Stimulated activated CD4-positive, alpha-beta T cell treated with anti-CD3 and anti-CD28 coated beads, Interleukin-1b, Interleukin-23, amount 100 ng/mL, for 4 hours (primary cell): ENCODE results near the gene CD55.

Experiments
- DNase-seq, 2 donors: peaks; one replicate each; pipeline ENCODE4 v3.0.0-alpha.2; 2020; ENCODE audit warnings: low read depth in 2 of 2

Gene CD55

DNA sequence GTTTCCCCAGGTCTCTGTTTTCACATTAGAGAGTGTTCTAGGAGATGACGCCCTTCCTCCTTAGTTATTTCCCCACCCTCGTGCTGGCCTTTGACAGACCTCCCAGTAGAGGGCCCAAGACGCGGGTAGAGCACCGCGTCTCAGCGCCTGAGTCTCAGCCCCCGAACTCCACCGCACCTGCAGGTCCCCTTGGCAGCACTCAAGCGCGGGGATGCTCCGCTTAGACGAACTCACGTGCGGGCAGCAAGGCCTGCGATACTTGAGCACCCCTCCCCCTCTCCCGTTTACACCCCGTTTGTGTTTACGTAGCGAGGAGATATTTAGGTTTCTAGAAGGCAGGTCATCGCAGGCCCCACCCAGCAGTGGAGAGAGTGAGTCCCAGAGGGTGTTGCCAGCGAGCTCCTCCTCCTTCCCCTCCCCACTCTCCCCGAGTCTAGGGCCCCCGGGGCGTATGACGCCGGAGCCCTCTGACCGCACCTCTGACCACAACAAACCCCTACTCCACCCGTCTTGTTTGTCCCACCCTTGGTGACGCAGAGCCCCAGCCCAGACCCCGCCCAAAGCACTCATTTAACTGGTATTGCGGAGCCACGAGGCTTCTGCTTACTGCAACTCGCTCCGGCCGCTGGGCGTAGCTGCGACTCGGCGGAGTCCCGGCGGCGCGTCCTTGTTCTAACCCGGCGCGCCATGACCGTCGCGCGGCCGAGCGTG, at the start of gene CD55:
CD55 (plus strand) TSS at position 600 of the 711 bp plus-strand sequence; CDS start at position 688, 88 bp downstream.
- DNase-seq, result peak; percentile 84 to 90

DNA sequence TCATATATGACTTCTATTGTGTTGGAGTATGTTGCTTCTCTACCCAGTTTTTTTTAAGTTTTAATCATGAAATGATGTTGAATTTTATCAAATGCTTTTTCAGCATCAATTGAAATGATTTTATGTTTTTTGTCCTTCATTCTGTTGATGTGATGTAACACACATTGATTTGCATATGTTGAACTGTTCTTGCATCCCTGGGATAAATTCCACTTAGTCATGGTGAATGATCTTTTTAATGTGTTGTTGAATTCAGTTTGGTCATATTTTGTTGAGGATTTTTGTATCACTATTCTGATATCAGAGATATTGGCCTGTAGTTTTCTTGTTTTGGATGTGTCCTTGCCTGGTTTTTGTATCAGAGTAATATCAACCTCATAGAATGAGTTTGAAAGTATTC, 46.6 kb upstream of the CD55 start:
- no peak for DNase-seq

GRCh38 chr1:207276465-207276864, 45.0 kb upstream of the CD55 start:
- DNase-seq, result no peak

DNA sequence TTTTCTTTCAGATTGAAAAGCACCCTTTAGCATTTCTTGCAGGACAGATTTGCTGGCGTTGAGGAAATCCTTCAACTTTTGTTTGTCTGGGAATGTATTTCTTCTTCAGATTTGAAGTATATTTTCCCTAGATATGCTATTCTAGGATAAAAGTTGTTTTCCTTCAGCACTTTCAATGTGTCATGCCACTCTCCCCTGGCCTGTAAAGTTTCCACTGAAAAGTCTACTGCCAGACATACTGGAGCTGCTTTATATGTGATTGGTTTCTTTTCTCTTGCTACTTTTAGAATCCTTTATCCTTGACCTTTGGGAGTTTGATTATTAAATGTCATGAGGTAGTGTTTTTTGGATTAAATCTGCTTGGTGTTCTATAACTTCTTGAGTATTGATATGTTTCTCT, 44.2 kb upstream of the CD55 start:
- no peak for DNase-seq

GRCh38 chr1:207279652-207280051, 41.8 kb upstream of the CD55 start:
- DNase-seq, result no peak

- no peak for DNase-seq
These were observed 40.8 kb upstream of the CD55 start for GRCh38 chr1:207280706-207281105.

- DNase-seq, result no peak
These were observed 39.4 kb upstream of the CD55 start for GRCh38 chr1:207282058-207282457.

DNA sequence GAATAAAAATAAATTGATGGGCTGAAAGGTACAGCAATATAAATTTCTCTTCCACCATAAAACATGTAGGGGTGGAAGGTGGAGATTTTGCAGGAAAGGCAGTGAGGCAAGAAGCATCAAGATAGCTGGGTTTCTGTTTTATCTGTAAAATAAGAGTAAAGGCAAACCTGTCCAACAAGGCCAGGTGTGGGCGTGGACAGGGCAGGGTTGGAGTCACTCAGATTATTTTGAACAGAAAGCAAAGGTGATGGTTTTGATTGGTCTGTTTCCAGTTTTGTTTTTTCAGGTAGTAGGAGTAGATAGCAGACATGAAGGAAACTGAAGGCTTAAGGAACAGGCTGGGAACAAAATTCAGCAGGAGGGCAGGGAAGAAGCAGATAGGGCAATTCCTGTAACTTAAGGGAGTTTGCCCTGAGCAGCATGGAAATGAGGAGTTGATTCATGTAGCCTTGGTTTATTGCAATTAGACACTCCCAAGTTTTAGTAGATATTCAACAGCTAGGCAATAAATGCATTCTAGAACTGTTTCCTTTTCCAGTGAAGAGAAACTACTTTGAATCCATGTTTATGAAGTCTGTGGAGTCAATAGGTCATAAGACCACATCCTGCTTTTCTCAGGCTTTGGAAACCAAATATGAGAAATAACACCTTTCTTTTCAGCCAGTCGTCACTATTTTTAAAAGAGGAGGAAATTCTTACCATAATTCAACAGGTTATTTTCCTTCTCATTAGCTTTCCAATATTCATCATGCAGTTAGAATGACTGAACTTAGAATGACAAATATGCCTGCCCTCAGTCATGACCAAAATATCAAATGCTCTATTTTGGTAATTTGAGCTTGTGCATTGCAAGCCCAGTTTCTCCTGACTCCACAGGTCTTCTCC, 38.7 kb upstream of the CD55 start:
- no peak for DNase-seq

DNA sequence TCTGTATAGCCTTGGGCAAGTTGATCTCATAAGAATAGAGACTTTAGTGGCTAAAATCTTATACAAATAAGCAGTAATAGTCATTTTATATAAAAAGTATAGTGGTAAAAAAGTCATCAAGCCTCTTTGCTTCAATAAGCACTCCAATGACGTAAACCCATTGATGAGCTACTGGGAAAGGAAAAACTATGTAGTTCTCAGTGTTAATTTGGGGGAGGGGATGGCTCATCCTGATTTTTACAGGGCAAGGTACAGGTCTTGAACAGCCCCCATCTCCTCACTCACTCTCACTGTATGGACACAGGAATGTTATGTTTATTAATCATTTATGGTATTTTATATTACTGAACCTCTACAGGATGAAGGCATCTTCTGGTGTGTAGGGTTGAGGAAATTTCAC, 38.1 kb upstream of the CD55 start:
- no peak for DNase-seq

GRCh38 chr1:207284209-207284897, 37.1 kb upstream of the CD55 start:
- no peak for DNase-seq

- DNase-seq, result no peak
These were observed 34.6 kb upstream of the CD55 start for GRCh38 chr1:207286786-207287468.

DNA sequence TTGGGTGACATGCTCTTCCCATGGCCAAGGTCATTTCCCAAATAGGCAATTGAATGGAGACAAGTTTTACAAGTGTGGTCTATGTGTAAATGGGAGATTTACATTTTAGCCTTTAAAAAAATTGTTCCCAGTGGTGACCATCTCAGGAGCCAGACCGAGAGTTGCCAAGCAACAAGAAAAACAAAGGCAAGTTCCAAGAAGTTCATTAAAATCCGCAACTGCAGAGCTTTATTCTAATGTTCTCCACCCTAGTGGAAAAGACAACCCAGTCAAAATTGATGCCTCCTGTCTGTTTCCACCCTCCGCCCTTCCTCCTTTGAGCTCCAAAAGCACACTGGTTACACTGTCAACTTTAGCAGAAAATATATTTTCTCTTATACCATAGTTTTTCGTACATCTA, 33.2 kb upstream of the CD55 start:
- no peak for DNase-seq

GRCh38 chr1:207289756-207290155, 31.7 kb upstream of the CD55 start:
- no peak for DNase-seq

DNA sequence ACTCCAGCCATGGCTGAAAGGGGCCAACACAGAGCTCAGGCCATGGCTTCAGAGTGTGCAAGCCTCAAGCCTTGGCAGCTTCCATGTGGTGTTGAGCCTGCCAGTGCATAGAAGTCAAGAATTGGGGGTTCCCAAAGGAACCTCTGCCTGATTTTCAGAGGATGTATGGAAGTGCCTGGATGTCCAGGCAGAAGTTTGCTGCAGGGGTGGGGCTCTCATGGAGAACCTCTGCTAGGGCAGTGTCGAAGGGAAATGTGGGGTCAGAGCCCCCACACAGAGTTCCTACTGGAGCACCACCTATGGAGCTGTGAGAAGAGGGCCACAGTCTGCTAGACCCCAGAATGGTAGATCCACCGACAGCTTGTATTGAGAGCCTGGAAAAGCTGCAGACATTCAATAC, 29.8 kb upstream of the CD55 start:
- DNase-seq, result no peak

DNA sequence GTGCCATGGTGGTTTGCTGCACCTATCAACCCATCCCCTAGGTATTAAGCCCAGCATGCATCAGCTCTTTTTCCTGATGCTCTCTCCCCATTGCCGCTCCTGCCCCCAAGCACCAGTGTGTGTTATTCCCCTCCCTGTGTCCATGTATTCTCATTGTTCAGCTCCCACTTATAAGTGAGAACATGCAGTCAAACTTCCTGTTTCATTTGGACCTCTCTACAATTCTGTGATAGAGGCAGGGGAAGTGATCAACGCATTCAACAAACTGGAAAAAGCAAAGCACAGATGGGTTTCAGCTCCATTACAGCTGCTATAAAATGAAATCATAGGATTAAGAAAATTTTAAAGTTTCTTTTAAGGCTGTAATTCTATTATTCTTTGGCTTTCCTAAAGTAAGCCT, 23.3 kb upstream of the CD55 start:
- no peak for DNase-seq

DNA sequence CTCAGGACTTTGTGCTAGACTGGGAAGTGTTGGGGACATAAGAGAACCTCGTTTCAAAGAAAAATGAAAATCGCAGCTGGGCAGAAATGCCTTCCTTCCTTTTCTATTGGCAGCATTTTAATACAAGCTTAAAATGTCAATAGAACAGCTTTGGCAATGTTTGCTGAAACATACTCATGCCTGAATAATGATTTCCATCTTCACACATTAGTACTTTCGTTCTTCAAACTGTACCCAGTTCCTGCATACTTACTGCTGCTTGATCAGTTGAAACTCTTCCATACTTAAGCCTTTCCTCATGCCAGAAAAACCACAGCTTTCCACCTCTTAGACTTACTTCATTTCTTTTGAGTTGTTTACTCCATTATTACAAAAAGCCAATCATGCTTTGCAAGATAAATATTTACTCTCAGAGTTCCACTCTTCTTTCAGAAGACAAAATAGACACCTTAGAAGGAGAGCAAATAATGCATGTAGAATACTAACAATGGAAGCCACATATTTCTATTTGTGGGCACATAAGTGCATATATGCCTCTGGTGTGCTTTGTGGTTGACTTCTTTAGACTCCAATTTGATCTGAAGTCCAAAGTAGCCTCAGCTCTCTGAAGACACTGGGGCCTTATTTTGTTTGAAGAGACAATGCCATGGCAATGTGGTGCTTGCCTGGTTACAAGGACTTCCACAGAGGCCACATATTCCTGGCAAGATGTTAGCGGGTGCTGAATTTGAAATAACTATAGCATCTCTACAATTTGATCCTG, 22.7 kb upstream of the CD55 start:
- DNase-seq, result no peak

DNA sequence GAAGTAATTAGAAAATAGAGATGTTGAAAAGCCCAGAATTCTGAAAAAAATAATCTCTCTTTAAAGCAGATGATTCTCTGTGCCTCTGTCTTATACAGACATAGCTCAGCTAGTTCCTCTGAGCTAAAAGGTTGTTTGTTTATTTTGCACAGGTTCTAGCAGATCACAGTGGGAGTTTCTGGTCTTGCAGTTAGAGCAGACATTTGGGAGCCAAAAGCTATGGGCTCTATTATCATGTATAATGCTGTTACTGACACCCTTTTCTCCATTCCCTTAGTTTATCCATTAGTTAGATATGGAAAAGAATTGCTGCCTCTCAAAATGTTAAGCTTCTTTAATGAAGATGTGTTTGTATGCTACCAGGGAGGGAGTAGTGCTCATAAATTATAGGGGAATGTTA, 20.5 kb upstream of the CD55 start:
- no peak for DNase-seq

DNA sequence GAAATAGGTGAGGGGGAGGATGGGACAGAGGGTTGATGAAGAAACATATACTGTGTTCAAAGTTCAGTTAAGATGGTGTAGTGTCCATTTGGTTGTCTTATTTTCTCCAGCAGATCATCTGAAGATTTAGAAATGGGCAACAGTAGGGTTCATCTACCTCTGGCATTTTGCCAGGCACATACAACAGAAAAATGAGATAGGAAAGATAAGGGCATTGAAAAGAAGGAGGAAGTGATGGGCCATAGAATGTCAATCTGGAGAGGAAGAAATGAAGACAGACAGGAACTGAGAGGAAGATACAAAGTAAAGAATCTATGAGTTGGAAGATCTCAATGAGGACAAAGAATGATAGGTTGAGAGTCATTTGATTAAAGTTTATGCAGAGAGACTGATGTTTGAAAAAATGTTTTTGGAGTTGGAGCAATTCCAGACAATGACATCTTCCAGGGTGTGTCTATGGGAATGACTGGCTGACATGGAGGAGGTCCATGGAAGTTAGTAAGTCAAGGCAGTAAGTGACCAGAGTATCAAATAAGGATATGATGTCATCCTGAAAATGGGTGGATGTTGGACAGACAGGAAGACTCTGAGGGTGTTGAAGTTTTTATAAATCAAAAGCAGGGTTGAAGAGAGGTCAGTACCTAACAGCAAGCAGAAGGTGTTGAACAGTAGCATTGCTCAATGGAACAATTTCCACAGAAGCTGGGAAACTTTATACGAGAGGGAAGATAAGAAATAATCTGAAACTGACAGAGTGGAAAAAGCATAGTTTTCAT, 18.7 kb upstream of the CD55 start:
- no peak for DNase-seq

GRCh38 chr1:207304710-207305488, 16.6 kb upstream of the CD55 start:
- no peak for DNase-seq

- no peak for DNase-seq
These were observed 16.0 kb upstream of the CD55 start for GRCh38 chr1:207305489-207305873.
